NT2/D1 (cell line): ENCODE results near the gene TPCN1.
A peak's percentile ranks its signal among the peaks of the same experiment; 100 is the strongest.

Experiments
- DNase-seq: peaks from one replicate; pipeline ENCODE4 v3.0.0-alpha.2; 2011; ENCODE audit warnings: low read depth, low spot score
- H3K27me3 ChIP-seq: 2 replicates; pipeline ENCODE4 v1.6.0; 2011; ENCODE audit warnings: mild to moderate bottlenecking; ENCODE audit not compliant: insufficient read length, insufficient read depth
- H3K36me3 ChIP-seq: 2 replicates; pipeline ENCODE4 v1.6.1; 2011; ENCODE audit warnings: mild to moderate bottlenecking, low read length, mixed read lengths; ENCODE audit not compliant: insufficient read depth, insufficient read length
- H3K4me1 ChIP-seq: 2 replicates; pipeline ENCODE4 v1.5.1; 2011; ENCODE audit not compliant: insufficient read depth, insufficient read length
- H3K4me3 ChIP-seq: 2 replicates; pipeline ENCODE4 v1.5.1; 2011; ENCODE audit warnings: low read depth; ENCODE audit not compliant: insufficient read length
- H3K9ac ChIP-seq: 2 replicates; pipeline ENCODE4 v1.6.0; 2011; ENCODE audit warnings: low read depth; ENCODE audit not compliant: insufficient read length
- H3K9me3 ChIP-seq: 2 replicates; pipeline ENCODE4 v1.5.1; 2011; ENCODE audit warnings: mild to moderate bottlenecking, low read length; ENCODE audit not compliant: insufficient read depth
- SUZ12 ChIP-seq: IDR thresholded peaks from 2 replicates; pipeline ENCODE4 v1.6.1; 2011; ENCODE audit not compliant: insufficient read length, insufficient read depth; ENCODE audit errors: extremely low read depth
- YY1 ChIP-seq: IDR thresholded peaks from 2 replicates; pipeline ENCODE4 v1.6.1; 2011; ENCODE audit not compliant: insufficient read length, insufficient read depth
- ZNF274 ChIP-seq: IDR thresholded peaks from 2 replicates; pipeline ENCODE4 v1.6.1; 2011; ENCODE audit warnings: mild to moderate bottlenecking, low read depth, low read length

The TPCN1 gene

GRCh38 chr12:113186666-113187325 lies 34.5 kb upstream of the TPCN1 start:
- H3K9ac ChIP-seq, result peak overlapping the region; percentile 99
- H3K4me3 ChIP-seq, result peak overlapping the region; percentile 98
- peaks cover 11% of the 10 kb centered on the region for H3K4me1 ChIP-seq
- no peak for DNase-seq
- TF ChIP-seq ZNF274 (no peak), YY1 (no peak), SUZ12 (no peak)
- no peaks in the 10 kb centered on the region for H3K9me3 ChIP-seq
- H3K27me3 ChIP-seq, result no peaks in the 10 kb centered on the region
- H3K36me3 ChIP-seq, result peaks cover 61% of the 10 kb centered on the region

DNA sequence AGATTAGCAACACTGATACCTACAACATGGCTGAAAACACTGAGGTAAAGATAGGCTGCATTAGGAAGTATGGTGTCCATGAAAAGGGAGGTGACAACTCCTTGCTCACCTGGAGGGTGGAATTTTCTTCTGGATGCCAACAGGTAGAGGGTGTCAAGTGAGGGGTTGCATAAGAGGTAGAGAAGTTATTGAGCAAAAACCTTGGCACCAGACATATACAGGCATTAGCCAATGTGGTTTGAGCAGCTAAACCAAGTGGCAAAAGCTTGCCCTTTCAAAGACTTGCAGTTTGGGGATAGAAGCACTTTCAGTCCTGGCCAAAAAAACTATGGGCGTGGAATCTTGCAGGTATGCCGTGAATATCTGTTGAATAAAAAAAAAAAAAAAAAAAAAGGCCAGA lies 31.9 kb upstream of the TPCN1 start:
- Histone ChIP-seq H3K4me1 (peaks cover 19% of the 10 kb centered on the region), H3K27me3 (no peaks in the 10 kb centered on the region), H3K9me3 (no peaks in the 10 kb centered on the region), H3K4me3 (no peak overlapping the region), H3K9ac (no peak overlapping the region), H3K36me3 (peaks cover 56% of the 10 kb centered on the region)
- TF ChIP-seq SUZ12, result no peak
- TF ChIP-seq ZNF274, result no peak
- TF ChIP-seq YY1, result no peak
- DNase-seq, result no peak

- peaks cover 25% of the 10 kb centered on the region for H3K4me1 ChIP-seq
- peaks cover 56% of the 10 kb centered on the region for H3K36me3 ChIP-seq
- no peaks in the 10 kb centered on the region for H3K27me3 ChIP-seq
- no peaks in the 10 kb centered on the region for H3K9me3 ChIP-seq
- TF ChIP-seq ZNF274, result no peak
- no peak for TF ChIP-seq YY1
- TF ChIP-seq SUZ12, result no peak
- peak; percentile 48 for DNase-seq
- H3K4me3 ChIP-seq, result no peak overlapping the region
- H3K9ac ChIP-seq, result no peak overlapping the region
Measured at GRCh38 chr12:113190761-113191160, 30.5 kb upstream of the TPCN1 start.

GRCh38 chr12:113191227-113191626 lies 30.0 kb upstream of the TPCN1 start:
- H3K36me3 ChIP-seq, result peaks cover 58% of the 10 kb centered on the region
- no peak overlapping the region for H3K4me3 ChIP-seq
- H3K4me1 ChIP-seq, result peaks cover 27% of the 10 kb centered on the region
- TF ChIP-seq ZNF274 (no peak), SUZ12 (no peak), YY1 (no peak)
- no peaks in the 10 kb centered on the region for H3K9me3 ChIP-seq
- DNase-seq, result no peak
- no peak overlapping the region for H3K9ac ChIP-seq
- no peaks in the 10 kb centered on the region for H3K27me3 ChIP-seq

DNA sequence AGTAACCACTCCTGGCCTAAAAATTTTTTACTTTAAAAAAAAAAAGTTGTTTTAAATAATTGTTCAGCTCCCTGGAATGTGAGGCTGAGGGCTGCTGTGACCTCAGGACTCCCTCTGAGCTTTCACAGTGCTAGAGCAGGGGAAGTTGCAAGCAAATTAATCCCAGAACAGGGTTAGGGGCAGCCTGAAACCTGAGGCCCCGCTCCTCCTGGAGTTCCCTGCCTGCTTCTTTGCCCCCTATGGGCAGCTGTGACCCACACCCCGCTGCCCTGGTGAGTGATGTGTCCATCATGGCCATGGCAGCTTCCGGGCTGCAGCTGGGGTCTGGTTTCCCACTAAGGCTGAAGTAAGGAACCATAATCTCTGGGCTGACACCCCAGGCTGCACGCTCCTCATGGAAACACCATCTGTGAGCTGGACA lies 26.3 kb upstream of the TPCN1 start:
- TF ChIP-seq ZNF274 (no peak), SUZ12 (no peak), YY1 (no peak)
- Histone ChIP-seq H3K4me1 (peaks cover 30% of the 10 kb centered on the region), H3K36me3 (peaks cover 36% of the 10 kb centered on the region), H3K27me3 (no peaks in the 10 kb centered on the region), H3K9me3 (no peaks in the 10 kb centered on the region), H3K9ac (peak overlapping the region; percentile 79), H3K4me3 (no peak overlapping the region)
- no peak for DNase-seq

- Histone ChIP-seq H3K9ac (peak overlapping the region; percentile 79), H3K4me1 (peaks cover 30% of the 10 kb centered on the region), H3K9me3 (no peaks in the 10 kb centered on the region), H3K4me3 (no peak overlapping the region), H3K27me3 (no peaks in the 10 kb centered on the region), H3K36me3 (peaks cover 31% of the 10 kb centered on the region)
- TF ChIP-seq ZNF274 (no peak), SUZ12 (no peak), YY1 (no peak)
- DNase-seq, result no peak
Measured at GRCh38 chr12:113195598-113195997, 25.7 kb upstream of the TPCN1 start.

GRCh38 chr12:113196582-113196981 lies 24.7 kb upstream of the TPCN1 start:
- Histone ChIP-seq H3K36me3 (peaks cover 22% of the 10 kb centered on the region), H3K9ac (no peak overlapping the region), H3K9me3 (no peaks in the 10 kb centered on the region), H3K27me3 (no peaks in the 10 kb centered on the region), H3K4me1 (peaks cover 22% of the 10 kb centered on the region), H3K4me3 (no peak overlapping the region)
- TF ChIP-seq ZNF274 (no peak), YY1 (no peak), SUZ12 (no peak)
- no peak for DNase-seq

DNA sequence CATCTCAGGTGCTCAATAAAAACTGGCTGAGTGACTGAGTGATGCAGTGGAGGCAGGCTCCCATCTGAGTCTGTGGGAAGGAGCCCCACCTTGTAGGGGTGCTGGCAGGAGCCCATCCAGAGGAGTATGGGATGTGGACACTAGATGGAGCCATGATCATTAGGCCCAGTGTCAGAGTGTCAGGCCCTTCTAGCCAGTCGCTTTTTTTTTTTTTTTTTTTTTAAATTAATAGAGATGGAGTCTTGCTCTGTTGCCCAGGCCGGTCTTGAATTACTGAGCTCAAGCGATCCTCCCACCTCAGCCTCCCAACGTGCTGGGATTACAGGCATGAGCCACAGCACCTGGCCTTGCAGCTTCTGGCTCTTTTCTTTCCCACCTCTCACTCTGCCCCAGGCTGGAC lies 24.3 kb upstream of the TPCN1 start:
- Histone ChIP-seq H3K4me1 (peaks cover 19% of the 10 kb centered on the region), H3K9ac (no peak overlapping the region), H3K27me3 (no peaks in the 10 kb centered on the region), H3K4me3 (no peak overlapping the region), H3K9me3 (no peaks in the 10 kb centered on the region), H3K36me3 (peaks cover 18% of the 10 kb centered on the region)
- TF ChIP-seq YY1 (no peak), SUZ12 (no peak), ZNF274 (no peak)
- no peak for DNase-seq
